B cell (primary cell): Measurements from ENCODE around the gene TNFRSF12A. TPM values are rescaled to one million over a fixed set of nuclear protein-coding genes. Genes with fewer than 3 reads are reported as not detected.

ENCODE experiments used
- ATAC-seq: fragments of 200-7000 bp; cut with Tn5 transposase; one replicate; pipeline ENCODE4 v1.10.0; 2021; ENCODE audit warnings: low read depth, mild to moderate bottlenecking, moderate number of reproducible peaks, moderate library complexity
- CTCF ChIA-PET: fragments of 350-600 bp; sonication (Branson Sonifier 250); formaldehyde crosslinking; loops from one replicate; lab custom pipeline; 2021; ENCODE audit warnings: antibody characterized with exemption, inconsistent platforms; lab: Charles Lee
- POLR2A ChIA-PET: fragments of 350-600 bp; sonication (Branson Sonifier 250); formaldehyde crosslinking; loops from one replicate; lab custom pipeline; 2021; ENCODE audit warnings: antibody characterized with exemption; lab: Charles Lee
- DNase-seq: peaks from one replicate; pipeline ENCODE4 v3.0.0; 2013
- H2AFZ ChIP-seq: 2 replicates; pipeline ENCODE4 v1.6.1; 2012; ENCODE audit warnings: mild to moderate bottlenecking, low read depth, low read length; ENCODE audit not compliant: insufficient read depth, poor library complexity, severe bottlenecking
- H3K27ac ChIP-seq, 2 donors: 1 replicate in 1 of 2; 2 replicates in 1 of 2; pipeline ENCODE4 v1.5.1; 2012 to 2013; ENCODE audit warnings: low read length in 2 of 2, mild to moderate bottlenecking in 2 of 2, moderate library complexity in 1 of 2
- H3K27me3 ChIP-seq, 4 experiments: fragments of 200-600 bp in 1 of 4; sonication (generic) in 1 of 4; replicated peaks in 1 of 4; 1 replicate in 2 of 4; 2 replicates in 2 of 4; pipeline versions ENCODE4 v1.6.1 to v1.7.0; 2013 to 2016; ENCODE audit warnings: low read length in 3 of 4, mild to moderate bottlenecking in 2 of 4, mixed read lengths in 1 of 4, moderate library complexity in 1 of 4; ENCODE audit not compliant: insufficient read depth in 4 of 4, control insufficient read depth in 3 of 4; ENCODE audit errors: control extremely low read depth in 1 of 4
- H3K36me3 ChIP-seq, 2 experiments: replicated peaks in 1 of 2; 1 replicate in 1 of 2; 2 replicates in 1 of 2; pipeline versions ENCODE4 v1.6.1 to v1.7.1; 2013; ENCODE audit warnings: low read length in 1 of 2; ENCODE audit not compliant: insufficient read depth in 2 of 2, control insufficient read depth in 1 of 2; ENCODE audit errors: control extremely low read depth in 1 of 2, extremely low read depth in 1 of 2
- H3K4me1 ChIP-seq, 2 donors: fragments of 200-600 bp in 1 of 2; sonication (generic) in 1 of 2; 1 replicate in 1 of 2; 2 replicates in 1 of 2; pipeline versions ENCODE4 v1.5.1 to v1.6.1; 2013 to 2017; ENCODE audit warnings: low read length in 2 of 2; ENCODE audit not compliant: control insufficient read depth in 2 of 2, insufficient read depth in 2 of 2
- H3K4me2 ChIP-seq: replicated peaks from 2 replicates; pipeline ENCODE3; 2012; ENCODE audit warnings: mild to moderate bottlenecking, low read depth, low read length; ENCODE audit not compliant: poor library complexity, severe bottlenecking
- H3K4me3 ChIP-seq, 5 experiments: fragments of 200-600 bp in 1 of 5; sonication (generic) in 1 of 5; 1 replicate in 3 of 5; 2 replicates in 2 of 5; pipeline versions ENCODE4 v1.5.1 to v1.7.0; 2011 to 2016; ENCODE audit warnings: low read length in 4 of 5, mild to moderate bottlenecking in 4 of 5, low read depth in 2 of 5, control low read depth in 1 of 5, moderate library complexity in 1 of 5; ENCODE audit not compliant: insufficient read depth in 1 of 5; ENCODE audit errors: control extremely low read depth in 1 of 5, extremely low read depth in 1 of 5
- H3K79me2 ChIP-seq: fragments of 200-600 bp; sonication (generic); one replicate; pipeline ENCODE4 v1.6.0; 2016; ENCODE audit warnings: low read length; ENCODE audit not compliant: control insufficient read depth, insufficient read depth
- H3K9ac ChIP-seq: fragments of 200-600 bp; sonication (generic); 2 replicates; pipeline ENCODE4 v1.6.1; 2017; ENCODE audit warnings: mild to moderate bottlenecking, low read length, moderate library complexity
- H3K9me3 ChIP-seq, 3 donors: one replicate each; pipeline versions ENCODE4 v1.6.1 to v1.7.1; 2013; ENCODE audit warnings: low read length in 2 of 3; ENCODE audit not compliant: control insufficient read depth in 2 of 3, insufficient read depth in 1 of 3; ENCODE audit errors: control extremely low read depth in 1 of 3
- H4K20me1 ChIP-seq: 2 replicates; pipeline ENCODE4 v1.6.0; 2012; ENCODE audit warnings: mild to moderate bottlenecking, low read length; ENCODE audit not compliant: insufficient read depth, control insufficient read depth, poor library complexity, severe bottlenecking
- H3K27ac Mint-ChIP-seq: one replicate; pipeline ENCODE4 v1.8.0; 2021; ENCODE audit warnings: mixed read lengths
- H3K27me3 Mint-ChIP-seq: one replicate; pipeline ENCODE4 v1.8.0; 2021; ENCODE audit warnings: mixed read lengths
- H3K4me1 Mint-ChIP-seq: one replicate; pipeline ENCODE4 v1.8.0; 2021; ENCODE audit warnings: mixed read lengths
- H3K4me3 Mint-ChIP-seq: one replicate; pipeline ENCODE4 v1.8.0; 2021; ENCODE audit warnings: mixed read lengths
- H3K9me3 Mint-ChIP-seq: one replicate; pipeline ENCODE4 v1.8.0; 2022; ENCODE audit warnings: mixed read lengths; ENCODE audit not compliant: insufficient read depth
- EZH2 ChIP-seq: IDR thresholded peaks from 2 replicates; pipeline ENCODE4 v1.6.1; 2012; ENCODE audit warnings: borderline replicate concordance, low read depth, mild to moderate bottlenecking, moderate library complexity, low read length; ENCODE audit not compliant: insufficient read depth, poor library complexity, severe bottlenecking
- WGBS: methylation state at CpG from one replicate; pipeline ENCODE4 v1.1.5; 2013; ENCODE audit warnings: missing lambda C conversion rate; ENCODE audit not compliant: insufficient coverage; 5-methylcytosine and 5-hydroxymethylcytosine counted together
- intact Hi-C: fragments of 100-400 bp; cut with micrococcal nuclease; formaldehyde crosslinking; loops from one replicate; pipeline ENCODE4 v1.10.0; 2022
- polyA plus RNA-seq: library from polyadenylated mRNA; depleted of rRNA; stranded (reverse); fragments of >200 nt; gene quantifications from 2 replicates; pipeline ENCODE4 v1.2.3, GENCODE V29; 2012
- total RNA-seq, 2 donors: library from RNA; stranded (reverse); fragments of 120-200 nt in 1 of 2; gene quantifications; 1 replicate in 1 of 2; 2 replicates in 1 of 2; pipeline versions ENCODE4 v1.2.3 to v1.2.4, GENCODE V29; 2013 to 2022
- TF ChIP-seq, protein P1 (sequence below): fragments of 200-600 bp; IDR thresholded peaks from one replicate; pipeline ENCODE4 v1.8.0; 2022; ENCODE audit warnings: antibody characterized with exemption, mild to moderate bottlenecking

TNFRSF12A gene
- total and polyA plus RNA-seq, 2 donors (not counting 1 experiment from before 2014, with no cell fraction given): 0.61 to 1.3 TPM

DNA sequence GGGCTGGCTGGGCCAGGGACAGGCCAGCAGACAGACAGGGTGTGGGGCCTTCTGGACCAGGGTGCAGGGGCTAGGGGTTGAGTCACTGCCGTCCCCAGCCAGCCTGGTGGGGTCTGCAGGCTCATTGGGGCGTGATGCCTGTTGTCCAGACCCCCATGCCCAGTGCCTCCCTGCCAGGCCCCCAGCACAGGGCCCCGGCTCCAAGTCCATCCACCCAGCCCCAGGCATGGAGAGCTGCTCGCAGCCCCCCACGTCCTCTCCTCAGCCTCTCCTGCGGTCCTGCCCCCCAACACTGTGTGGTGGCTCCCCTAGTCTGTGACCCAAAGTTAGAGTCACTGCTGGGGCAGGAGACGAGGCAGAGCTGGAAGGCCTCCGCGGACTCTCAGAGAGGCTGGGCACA lies 32.9 kb upstream of the TNFRSF12A start:
- Histone ChIP-seq H3K4me2 (no peak overlapping the region), H3K9ac (no peak overlapping the region), H3K27me3 (peaks cover 0 to 4% (median 0%) of the 10 kb centered on the region in 4 experiments), H3K4me1 (peaks cover 8 to 17% of the 10 kb centered on the region in 2 donors), H4K20me1 (no peaks in the 10 kb centered on the region), H3K9me3 (no peaks in the 10 kb centered on the region), H2AFZ (no peak overlapping the region), H3K36me3 (no peaks in the 10 kb centered on the region), H3K79me2 (no peaks in the 10 kb centered on the region), H3K4me3 (no peak overlapping the region), H3K27ac (no peak overlapping the region)
- POLR2A ChIA-PET: no interaction called here
- intact Hi-C loops: no loop called here
- Mint-ChIP-seq H3K4me1 (peaks cover 10% of the 10 kb centered on the region), H3K27ac (no peak overlapping the region), H3K9me3 (no peaks in the 10 kb centered on the region), H3K4me3 (no peak overlapping the region), H3K27me3 (no peaks in the 10 kb centered on the region)
- CTCF ChIA-PET: interaction anchor here (1.2 kb wide), 1 partner anchor 17 kb away, joined by 3 read pairs; no protein-coding TSS in a partner anchor
- WGBS: 88% methylated on average over 9 of the region's 9 CpGs
- ATAC-seq (no peak), DNase-seq (no peak)
- TF ChIP-seq EZH2: no peak
- TF ChIP-seq, protein P1, sequence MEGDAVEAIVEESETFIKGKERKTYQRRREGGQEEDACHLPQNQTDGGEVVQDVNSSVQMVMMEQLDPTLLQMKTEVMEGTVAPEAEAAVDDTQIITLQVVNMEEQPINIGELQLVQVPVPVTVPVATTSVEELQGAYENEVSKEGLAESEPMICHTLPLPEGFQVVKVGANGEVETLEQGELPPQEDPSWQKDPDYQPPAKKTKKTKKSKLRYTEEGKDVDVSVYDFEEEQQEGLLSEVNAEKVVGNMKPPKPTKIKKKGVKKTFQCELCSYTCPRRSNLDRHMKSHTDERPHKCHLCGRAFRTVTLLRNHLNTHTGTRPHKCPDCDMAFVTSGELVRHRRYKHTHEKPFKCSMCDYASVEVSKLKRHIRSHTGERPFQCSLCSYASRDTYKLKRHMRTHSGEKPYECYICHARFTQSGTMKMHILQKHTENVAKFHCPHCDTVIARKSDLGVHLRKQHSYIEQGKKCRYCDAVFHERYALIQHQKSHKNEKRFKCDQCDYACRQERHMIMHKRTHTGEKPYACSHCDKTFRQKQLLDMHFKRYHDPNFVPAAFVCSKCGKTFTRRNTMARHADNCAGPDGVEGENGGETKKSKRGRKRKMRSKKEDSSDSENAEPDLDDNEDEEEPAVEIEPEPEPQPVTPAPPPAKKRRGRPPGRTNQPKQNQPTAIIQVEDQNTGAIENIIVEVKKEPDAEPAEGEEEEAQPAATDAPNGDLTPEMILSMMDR: no peak

DNA sequence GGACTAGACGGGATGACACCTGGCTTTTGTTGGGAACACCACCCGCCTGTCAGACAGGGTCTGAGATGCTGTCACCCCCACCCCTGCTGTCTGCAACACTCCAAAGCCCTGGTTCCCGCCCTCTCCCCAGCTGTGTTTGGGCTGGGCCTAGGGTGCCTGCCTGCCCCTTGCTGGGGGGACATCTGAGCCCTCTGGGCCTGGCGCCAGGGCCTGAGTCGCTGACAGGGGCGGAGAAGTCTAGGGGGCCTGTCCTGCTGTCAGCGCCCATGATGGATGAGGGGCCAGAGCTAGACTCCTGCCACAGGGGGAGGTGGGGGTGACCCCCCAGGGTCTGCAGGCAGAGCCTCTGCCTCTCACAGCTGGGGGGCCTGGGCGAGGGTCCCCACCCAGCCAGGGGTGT lies 32.3 kb upstream of the TNFRSF12A start:
- no peaks in the 10 kb centered on the region for H3K79me2 ChIP-seq
- ATAC-seq (no peak), DNase-seq (no peak)
- Mint-ChIP-seq H3K27ac (no peak overlapping the region), H3K9me3 (no peaks in the 10 kb centered on the region), H3K4me3 (no peak overlapping the region), H3K4me1 (peaks cover 6% of the 10 kb centered on the region), H3K27me3 (no peaks in the 10 kb centered on the region)
- no peaks in the 10 kb centered on the region for H4K20me1 ChIP-seq
- intact Hi-C loops: no loop called here
- no peak overlapping the region for H3K27ac ChIP-seq
- H3K4me1 ChIP-seq: peaks cover 4 to 13% of the 10 kb centered on the region in 2 donors
- H3K4me3 ChIP-seq: no peak overlapping the region
- ChIA-PET POLR2A (no interaction called here), CTCF (no interaction called here)
- H3K4me2 ChIP-seq: no peak overlapping the region
- no peaks in the 10 kb centered on the region for H3K9me3 ChIP-seq
- no peak overlapping the region for H3K9ac ChIP-seq
- H2AFZ ChIP-seq: no peak overlapping the region
- TF ChIP-seq, protein P1: no peak
- TF ChIP-seq EZH2: no peak
- H3K27me3 ChIP-seq: peaks cover 0 to 4% (median 0%) of the 10 kb centered on the region in 4 experiments
- 81% methylated on average over 8 of the region's 8 CpGs for WGBS
- no peaks in the 10 kb centered on the region for H3K36me3 ChIP-seq
